Large intestine (tissue), 3 donors: ENCODE data around the gene IGSF9B. TPM values are rescaled to one million over a fixed set of nuclear protein-coding genes. Genes with fewer than 3 reads are reported as not detected.

Experiments used
- DNase-seq, 2 donors: peaks; one replicate each; pipeline versions ENCODE4 v3.0.0 to v3.0.0-alpha.2; 2013
- H3K27ac ChIP-seq: one replicate; pipeline ENCODE4 v1.5.1; 2013; ENCODE audit warnings: low read length
- H3K27me3 ChIP-seq: 2 replicates; pipeline ENCODE4 v1.6.1; 2013; ENCODE audit warnings: low read length; ENCODE audit not compliant: control insufficient read depth, insufficient read depth
- H3K36me3 ChIP-seq: 2 replicates; pipeline ENCODE4 v1.6.1; 2013; ENCODE audit warnings: low read length; ENCODE audit not compliant: control insufficient read depth, insufficient read depth
- H3K4me1 ChIP-seq: one replicate; pipeline ENCODE4 v1.6.1; 2013; ENCODE audit warnings: low read length; ENCODE audit not compliant: control insufficient read depth, insufficient read depth
- H3K4me3 ChIP-seq: one replicate; pipeline ENCODE4 v1.5.1; 2013; ENCODE audit warnings: low read length
- H3K9me3 ChIP-seq: one replicate; pipeline ENCODE4 v1.6.1; 2013; ENCODE audit warnings: mild to moderate bottlenecking, low read depth, low read length, moderate library complexity; ENCODE audit not compliant: control insufficient read depth
- WGBS: methylation state at CpG from one replicate; pipeline ENCODE4 v1.1.5; 2013; ENCODE audit warnings: low lambda C conversion rate; ENCODE audit not compliant: insufficient coverage; 5-methylcytosine and 5-hydroxymethylcytosine counted together
- polyA plus RNA-seq: library from polyadenylated mRNA; unstranded; fragments of 120-200 nt; gene quantifications from one replicate; pipeline ENCODE4 v1.2.1, GENCODE V29; 2013

The IGSF9B gene
- polyA plus RNA-seq, 1 donor: 9.0 TPM

DNA sequence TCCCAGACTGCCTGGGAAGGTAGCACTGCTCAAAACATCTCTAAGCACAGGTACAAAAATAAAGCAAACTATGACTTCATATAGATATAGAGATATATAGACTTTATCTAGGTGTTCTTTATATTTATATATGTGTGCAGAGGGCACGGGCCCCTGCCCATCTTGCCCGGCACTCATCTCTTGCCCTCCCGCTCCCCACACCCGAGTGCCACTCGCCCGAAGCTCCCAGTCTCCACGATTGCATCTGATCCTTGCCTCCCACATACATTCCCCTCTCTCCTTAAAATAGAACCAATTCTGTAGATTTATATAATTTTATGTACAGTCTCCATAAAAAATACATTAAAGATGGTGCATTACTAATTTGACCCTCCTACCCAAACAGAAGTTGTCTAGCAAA is 55.5 kb downstream of the IGSF9B start:
- no peak overlapping the region for H3K4me3 ChIP-seq
- H3K36me3 ChIP-seq: no peaks in the 10 kb centered on the region
- DNase-seq: no peak
- H3K4me1 ChIP-seq: no peaks in the 10 kb centered on the region
- H3K27me3 ChIP-seq: no peaks in the 10 kb centered on the region
- WGBS: no CpG with 5 or more reads among the region's 7 CpGs
- H3K9me3 ChIP-seq: peaks cover 6% of the 10 kb centered on the region
- no peak overlapping the region for H3K27ac ChIP-seq

- no CpG with 5 or more reads among the region's 9 CpGs for WGBS
- H3K27ac ChIP-seq: no peak overlapping the region
- no peaks in the 10 kb centered on the region for H3K27me3 ChIP-seq
- peaks cover 6% of the 10 kb centered on the region for H3K9me3 ChIP-seq
- H3K4me3 ChIP-seq: no peak overlapping the region
- H3K4me1 ChIP-seq: no peaks in the 10 kb centered on the region
- no peaks in the 10 kb centered on the region for H3K36me3 ChIP-seq
- DNase-seq: no peak
Measured at GRCh38 chr11:133900176-133901105, 56.3 kb downstream of the IGSF9B start.

DNA sequence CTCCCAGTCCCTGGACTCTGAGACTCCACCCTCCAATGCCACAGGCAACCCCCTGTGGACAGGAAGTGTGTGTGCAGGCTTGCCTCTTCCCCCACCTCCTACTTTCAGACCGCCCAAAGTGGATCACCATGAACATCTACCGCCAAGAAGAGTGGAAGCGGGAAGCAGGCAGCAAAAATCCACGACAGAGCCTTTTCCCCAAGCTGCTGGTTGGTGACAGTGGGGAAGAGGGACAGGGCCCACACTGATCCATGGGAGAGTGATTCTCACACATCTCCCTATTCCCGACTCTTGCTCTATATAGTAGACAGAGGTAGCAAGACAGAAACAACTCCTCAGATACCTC is 58.0 kb downstream of the IGSF9B start:
- Histone ChIP-seq H3K27ac (no peak overlapping the region), H3K9me3 (peaks cover 6% of the 10 kb centered on the region), H3K4me3 (no peak overlapping the region), H3K4me1 (no peaks in the 10 kb centered on the region), H3K36me3 (no peaks in the 10 kb centered on the region), H3K27me3 (no peaks in the 10 kb centered on the region)
- no peak for DNase-seq
- no CpG with 5 or more reads among the region's 5 CpGs for WGBS

- DNase-seq: no peak
- Histone ChIP-seq H3K4me3 (no peak overlapping the region), H3K9me3 (peaks cover 6% of the 10 kb centered on the region), H3K36me3 (no peaks in the 10 kb centered on the region), H3K27me3 (no peaks in the 10 kb centered on the region), H3K4me1 (no peaks in the 10 kb centered on the region), H3K27ac (no peak overlapping the region)
- WGBS: 100% methylated on average over 2 of the region's 17 CpGs
Measured at GRCh38 chr11:133898031-133898769, 58.6 kb downstream of the IGSF9B start.

GRCh38 chr11:133897331-133897650 is 59.5 kb downstream of the IGSF9B start:
- Histone ChIP-seq H3K4me3 (no peak overlapping the region), H3K36me3 (no peaks in the 10 kb centered on the region), H3K9me3 (peaks cover 5% of the 10 kb centered on the region), H3K27ac (no peak overlapping the region), H3K27me3 (no peaks in the 10 kb centered on the region), H3K4me1 (no peaks in the 10 kb centered on the region)
- WGBS: 100% methylated on average over 3 of the region's 10 CpGs
- no peak for DNase-seq

DNA sequence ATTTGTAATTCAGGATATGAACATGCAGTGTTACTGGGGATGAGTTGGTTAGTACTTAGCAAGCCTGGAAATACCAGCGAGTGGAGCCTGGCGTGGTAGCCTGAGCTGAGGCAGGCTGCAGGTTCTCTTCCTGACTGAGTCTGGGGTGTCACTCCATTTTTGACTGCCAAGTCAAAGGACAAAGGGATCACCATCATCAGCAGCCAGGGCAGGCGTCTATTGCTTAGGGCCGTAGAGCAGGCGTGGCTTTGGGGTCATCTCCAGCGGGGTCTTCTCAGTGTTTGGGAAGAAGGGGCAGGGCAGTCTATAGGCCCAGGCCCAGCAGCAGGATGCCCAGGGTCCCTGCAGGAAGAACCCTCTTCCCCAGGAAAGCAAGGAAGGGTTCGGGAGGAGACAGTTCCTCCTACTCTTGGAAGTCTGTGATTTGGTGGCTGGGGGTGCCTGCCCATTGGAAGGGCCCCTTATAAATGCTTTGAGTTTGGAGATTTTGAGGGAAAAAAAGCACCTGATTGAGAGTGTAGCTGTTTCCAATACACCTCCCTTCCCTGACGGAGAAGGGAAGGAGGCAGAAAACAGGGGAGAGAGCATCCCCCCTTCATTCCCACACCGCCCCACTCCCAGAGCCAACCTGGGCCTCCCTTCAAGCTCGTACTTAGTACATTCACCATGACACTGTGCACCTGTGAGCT is 60.0 kb downstream of the IGSF9B start:
- 60% methylated on average over 1 of the region's 10 CpGs for WGBS
- Histone ChIP-seq H3K27me3 (no peaks in the 10 kb centered on the region), H3K9me3 (no peaks in the 10 kb centered on the region), H3K4me3 (no peak overlapping the region), H3K36me3 (no peaks in the 10 kb centered on the region), H3K4me1 (no peaks in the 10 kb centered on the region), H3K27ac (no peak overlapping the region)
- no peak for DNase-seq

DNA sequence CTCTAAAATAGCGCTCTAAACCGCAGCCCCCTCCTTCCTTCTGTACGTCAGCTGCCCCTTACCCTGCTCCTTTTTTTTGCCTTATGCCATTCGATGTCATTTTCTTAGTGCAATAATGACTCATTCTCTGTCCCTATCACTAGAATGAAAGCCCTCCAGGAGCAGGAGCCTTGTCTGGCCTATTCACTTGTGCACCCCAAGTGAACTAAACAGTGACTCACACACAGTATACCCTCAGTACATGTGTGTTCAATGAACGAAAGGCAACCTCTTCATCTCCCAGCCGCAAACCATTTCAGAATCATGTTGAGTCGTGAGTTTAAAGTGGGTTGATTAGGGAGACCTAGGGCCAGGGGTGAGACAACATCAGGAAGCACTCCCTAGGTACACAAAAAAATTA is 60.7 kb downstream of the IGSF9B start:
- no peaks in the 10 kb centered on the region for H3K36me3 ChIP-seq
- H3K27me3 ChIP-seq: no peaks in the 10 kb centered on the region
- DNase-seq: no peak
- H3K9me3 ChIP-seq: no peaks in the 10 kb centered on the region
- 78% methylated on average over 1 of the region's 7 CpGs for WGBS
- H3K27ac ChIP-seq: no peak overlapping the region
- H3K4me3 ChIP-seq: no peak overlapping the region
- H3K4me1 ChIP-seq: no peaks in the 10 kb centered on the region

DNA sequence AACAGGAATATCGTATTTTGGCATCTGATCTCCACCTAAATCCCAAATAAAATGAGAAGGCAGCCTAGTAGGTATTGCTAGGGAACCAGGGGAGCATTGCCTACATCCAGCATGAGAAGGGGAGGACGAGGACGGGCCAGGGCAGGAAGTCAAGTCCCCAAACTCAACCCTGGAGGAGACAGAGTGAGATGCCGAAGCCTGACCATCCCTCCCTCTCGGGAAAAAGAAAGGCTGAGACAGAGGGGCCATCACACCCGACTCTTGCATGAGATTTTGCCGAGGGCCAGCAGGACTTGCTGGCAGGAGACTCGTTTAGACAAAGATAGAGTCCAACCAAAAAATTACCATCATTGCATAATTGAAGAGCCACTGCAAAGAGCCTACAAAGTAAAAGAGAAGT is 61.2 kb downstream of the IGSF9B start:
- Histone ChIP-seq H3K27me3 (no peaks in the 10 kb centered on the region), H3K9me3 (no peaks in the 10 kb centered on the region), H3K4me1 (no peaks in the 10 kb centered on the region), H3K36me3 (no peaks in the 10 kb centered on the region), H3K27ac (no peak overlapping the region), H3K4me3 (no peak overlapping the region)
- DNase-seq: no peak
- WGBS: no CpG with 5 or more reads among the region's 8 CpGs

- Histone ChIP-seq H3K36me3 (no peaks in the 10 kb centered on the region), H3K27ac (no peak overlapping the region), H3K4me1 (no peaks in the 10 kb centered on the region), H3K27me3 (no peaks in the 10 kb centered on the region), H3K4me3 (no peak overlapping the region), H3K9me3 (no peaks in the 10 kb centered on the region)
- no peak for DNase-seq
- no CpG with 5 or more reads among the region's 10 CpGs for whole genome bisulfite sequencing
Measured at GRCh38 chr11:133895061-133895479, 61.7 kb downstream of the IGSF9B start.

- WGBS: no CpG with 5 or more reads among the region's 14 CpGs
- no peak for DNase-seq
Measured at GRCh38 chr11:133893381-133893780, 63.4 kb downstream of the IGSF9B start.

More at GRCh38 chr11:133893381-133893780, 63.4 kb downstream of the IGSF9B start:
- Histone ChIP-seq H3K27me3 (no peaks in the 10 kb centered on the region), H3K27ac (no peak overlapping the region), H3K9me3 (no peaks in the 10 kb centered on the region), H3K36me3 (no peaks in the 10 kb centered on the region), H3K4me3 (no peak overlapping the region), H3K4me1 (no peaks in the 10 kb centered on the region)
